ENCODE measurements around the gene PTTG1.

PTTG1 gene

DNA sequence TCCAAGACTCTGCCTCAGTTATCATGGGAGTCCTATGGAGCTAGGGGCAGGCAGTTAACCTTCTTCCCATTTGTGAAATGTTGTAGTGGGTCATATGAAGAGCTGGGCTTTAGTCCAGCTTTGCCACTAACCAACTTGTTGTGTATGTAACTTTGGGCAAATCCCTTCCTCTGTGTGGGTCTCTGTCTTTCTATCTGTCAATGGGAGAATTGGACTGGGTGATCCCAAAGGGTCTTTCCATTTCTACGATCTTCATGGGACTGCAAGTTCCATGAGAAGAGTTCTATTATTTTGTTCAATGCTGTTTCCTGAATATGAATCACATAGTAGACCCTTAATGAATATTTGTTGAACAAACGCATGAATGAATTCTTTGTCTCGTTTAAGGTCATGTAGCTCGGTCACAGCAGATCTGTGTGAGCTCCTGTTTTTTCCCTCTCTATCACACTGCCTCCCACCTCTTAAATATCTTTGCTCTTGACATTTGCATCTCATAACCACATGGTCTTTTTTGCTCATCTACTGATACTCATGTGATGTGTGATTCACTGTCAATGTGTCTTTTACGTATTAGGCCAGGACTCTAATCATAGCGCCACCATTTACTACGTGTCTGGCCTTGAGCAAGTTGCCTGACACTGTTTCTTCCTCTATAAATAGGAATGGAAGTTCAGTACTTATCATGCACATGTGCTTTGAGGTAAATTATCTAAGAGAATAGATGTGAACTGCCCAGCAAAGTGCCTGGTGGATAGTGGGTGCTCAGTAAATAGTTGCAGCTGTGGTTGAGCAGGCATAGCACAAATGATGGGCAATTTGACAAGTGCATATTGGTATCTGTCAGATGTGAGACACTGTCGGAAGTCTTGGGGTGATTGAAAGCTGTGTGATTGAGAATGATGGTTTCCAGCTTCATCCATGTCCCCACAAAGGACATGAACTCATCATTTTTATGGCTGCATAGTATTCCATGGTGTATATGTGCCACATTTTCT lies 37.4 kb downstream of the PTTG1 start:
- Histone ChIP-seq H3K9ac (no peak overlapping the region), H2AFZ (ENCODE audit: low read depth) (no peak overlapping the region), H3K27me3 (ENCODE audit: insufficient read depth, low read depth) (no peaks in the 10 kb centered on the region), H3K4me1 (ENCODE audit: low read depth, poor library complexity, severe bottlenecking) (peaks cover 7% of the 10 kb centered on the region), H3K27ac (no peak overlapping the region), H3K4me2 (no peak overlapping the region), H3K36me3 (ENCODE audit: insufficient read depth) (no peaks in the 10 kb centered on the region), H4K20me1 (ENCODE audit: insufficient read depth) (no peaks in the 10 kb centered on the region), H3K79me2 (ENCODE audit: insufficient read depth, low read depth) (no peaks in the 10 kb centered on the region), H3K4me3 (IDR thresholded peaks at IDR 0.05; ENCODE audit: insufficient read depth, low read depth, low read length) (no peak overlapping the region)
- TF ChIP-seq, protein P1, sequence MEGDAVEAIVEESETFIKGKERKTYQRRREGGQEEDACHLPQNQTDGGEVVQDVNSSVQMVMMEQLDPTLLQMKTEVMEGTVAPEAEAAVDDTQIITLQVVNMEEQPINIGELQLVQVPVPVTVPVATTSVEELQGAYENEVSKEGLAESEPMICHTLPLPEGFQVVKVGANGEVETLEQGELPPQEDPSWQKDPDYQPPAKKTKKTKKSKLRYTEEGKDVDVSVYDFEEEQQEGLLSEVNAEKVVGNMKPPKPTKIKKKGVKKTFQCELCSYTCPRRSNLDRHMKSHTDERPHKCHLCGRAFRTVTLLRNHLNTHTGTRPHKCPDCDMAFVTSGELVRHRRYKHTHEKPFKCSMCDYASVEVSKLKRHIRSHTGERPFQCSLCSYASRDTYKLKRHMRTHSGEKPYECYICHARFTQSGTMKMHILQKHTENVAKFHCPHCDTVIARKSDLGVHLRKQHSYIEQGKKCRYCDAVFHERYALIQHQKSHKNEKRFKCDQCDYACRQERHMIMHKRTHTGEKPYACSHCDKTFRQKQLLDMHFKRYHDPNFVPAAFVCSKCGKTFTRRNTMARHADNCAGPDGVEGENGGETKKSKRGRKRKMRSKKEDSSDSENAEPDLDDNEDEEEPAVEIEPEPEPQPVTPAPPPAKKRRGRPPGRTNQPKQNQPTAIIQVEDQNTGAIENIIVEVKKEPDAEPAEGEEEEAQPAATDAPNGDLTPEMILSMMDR (conservative IDR thresholded peaks at IDR 0.05; ENCODE audit: low read depth, low read length): no peak

DNA sequence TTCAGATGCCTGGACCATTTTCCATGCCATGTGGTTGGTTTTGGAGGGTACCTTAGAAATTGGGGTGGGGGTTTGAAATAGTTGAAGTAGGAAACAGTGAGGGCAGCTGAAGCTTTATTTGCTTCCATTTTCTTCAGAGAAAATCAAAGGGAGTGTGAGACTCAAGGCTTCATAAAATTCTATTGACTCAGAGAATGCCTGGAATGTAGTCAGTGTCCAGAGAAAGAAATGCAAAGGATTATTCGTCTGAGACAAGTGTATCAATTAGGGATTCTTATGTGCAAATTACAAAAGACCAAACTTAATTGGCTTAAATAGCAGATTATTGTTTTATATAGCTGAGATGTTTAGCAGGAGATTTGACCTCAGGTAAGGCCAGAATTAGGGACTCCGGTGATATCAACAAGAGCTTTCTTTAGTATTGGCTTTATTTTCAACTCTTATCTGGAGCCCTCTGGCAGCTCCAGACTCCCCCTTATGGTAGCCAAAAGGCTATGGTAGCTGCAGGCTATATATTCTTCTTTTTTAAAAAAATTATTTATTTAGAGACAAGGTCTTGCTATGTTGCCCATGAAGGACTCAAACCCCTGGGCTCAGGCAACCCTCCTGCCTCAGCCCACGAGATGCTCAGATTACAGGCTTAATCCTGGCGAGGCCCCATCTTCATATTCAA lies 38.9 kb downstream of the PTTG1 start:
- no peaks in the 10 kb centered on the region for H3K36me3 ChIP-seq (ENCODE audit: insufficient read depth)
- TF ChIP-seq, protein P1 (conservative IDR thresholded peaks at IDR 0.05; ENCODE audit: low read depth, low read length): no peak
- H3K27ac ChIP-seq: no peak overlapping the region
- H3K9ac ChIP-seq: no peak overlapping the region
- H3K4me1 ChIP-seq (ENCODE audit: low read depth, poor library complexity, severe bottlenecking): peaks cover 7% of the 10 kb centered on the region
- H3K79me2 ChIP-seq (ENCODE audit: insufficient read depth, low read depth): no peaks in the 10 kb centered on the region
- no peak overlapping the region for H3K4me3 ChIP-seq (IDR thresholded peaks at IDR 0.05; ENCODE audit: insufficient read depth, low read depth, low read length)
- no peak overlapping the region for H3K4me2 ChIP-seq
- H2AFZ ChIP-seq (ENCODE audit: low read depth): no peak overlapping the region
- no peaks in the 10 kb centered on the region for H3K27me3 ChIP-seq (ENCODE audit: insufficient read depth, low read depth)
- no peaks in the 10 kb centered on the region for H4K20me1 ChIP-seq (ENCODE audit: insufficient read depth)

DNA sequence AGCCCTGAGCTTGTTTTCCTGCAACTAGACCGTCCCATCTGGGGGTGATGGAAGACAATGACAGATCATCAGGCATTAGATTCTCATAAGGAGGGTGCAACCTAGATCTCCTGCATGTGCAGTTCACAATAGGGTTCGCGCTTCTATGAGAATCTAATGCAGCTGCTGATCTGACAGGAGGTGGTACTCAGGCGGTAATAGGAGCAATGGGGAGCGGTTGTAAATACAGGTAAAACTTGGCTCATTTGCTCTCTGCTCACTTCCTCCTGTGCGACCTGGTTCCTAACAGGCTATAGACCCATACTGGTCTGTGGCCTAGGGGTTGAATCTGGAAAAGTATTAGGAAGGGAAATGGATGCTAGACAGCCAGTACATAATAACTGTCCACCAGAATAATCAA lies 39.7 kb downstream of the PTTG1 start:
- Histone ChIP-seq H3K4me1 (ENCODE audit: low read depth, poor library complexity, severe bottlenecking) (peaks cover 13% of the 10 kb centered on the region), H4K20me1 (ENCODE audit: insufficient read depth) (no peaks in the 10 kb centered on the region), H3K36me3 (ENCODE audit: insufficient read depth) (no peaks in the 10 kb centered on the region), H3K9ac (no peak overlapping the region), H3K79me2 (ENCODE audit: insufficient read depth, low read depth) (no peaks in the 10 kb centered on the region), H2AFZ (ENCODE audit: low read depth) (no peak overlapping the region), H3K27ac (no peak overlapping the region), H3K4me2 (no peak overlapping the region), H3K4me3 (IDR thresholded peaks at IDR 0.05; ENCODE audit: insufficient read depth, low read depth, low read length) (no peak overlapping the region), H3K27me3 (ENCODE audit: insufficient read depth, low read depth) (no peaks in the 10 kb centered on the region)
- TF ChIP-seq, protein P1 (conservative IDR thresholded peaks at IDR 0.05; ENCODE audit: low read depth, low read length): no peak

DNA sequence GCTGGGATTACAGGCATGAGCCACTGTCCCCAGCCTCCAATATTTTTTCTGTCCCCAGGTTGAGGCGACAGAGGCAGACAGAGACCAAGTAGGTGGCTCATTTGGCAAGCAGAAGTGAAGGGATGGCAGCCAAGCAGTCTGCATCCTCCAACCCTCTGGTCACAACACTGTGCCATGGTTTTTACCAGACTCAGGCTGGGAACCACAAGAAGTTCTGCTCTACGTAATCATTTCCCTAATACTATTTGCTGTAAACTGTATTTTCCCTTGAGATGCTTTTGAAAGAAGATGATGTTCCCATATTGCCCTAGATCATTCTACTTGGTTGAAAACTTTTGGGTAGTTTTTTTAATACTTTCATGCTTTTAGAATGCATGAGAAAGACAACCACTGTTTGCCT lies 40.5 kb downstream of the PTTG1 start:
- Histone ChIP-seq H3K9ac (no peak overlapping the region), H3K27me3 (ENCODE audit: insufficient read depth, low read depth) (no peaks in the 10 kb centered on the region), H3K79me2 (ENCODE audit: insufficient read depth, low read depth) (0 out of 2 replicates have a peak, but pooled peaks cover 5% of the 10 kb centered on the region), H2AFZ (ENCODE audit: low read depth) (no peak overlapping the region), H3K36me3 (ENCODE audit: insufficient read depth) (no peaks in the 10 kb centered on the region), H3K4me3 (IDR thresholded peaks at IDR 0.05; ENCODE audit: insufficient read depth, low read depth, low read length) (no peak overlapping the region), H4K20me1 (ENCODE audit: insufficient read depth) (no peaks in the 10 kb centered on the region), H3K27ac (no peak overlapping the region), H3K4me2 (no peak overlapping the region), H3K4me1 (ENCODE audit: low read depth, poor library complexity, severe bottlenecking) (peaks cover 21% of the 10 kb centered on the region)
- TF ChIP-seq, protein P1 (conservative IDR thresholded peaks at IDR 0.05; ENCODE audit: low read depth, low read length): no peak

Data from KMS-11 (cell line).